DOHH2 (cell line): ENCODE measurements around the gene MAST2.
"Not testable (repeated sequence)": the region's sequence is repeated elsewhere in the genome, so short reads cannot be mapped to it uniquely, and the experiment has no call there.

Experiments used
- CTCF ChIP-seq: fragments of 200-600 bp; sonication (generic); IDR thresholded peaks from one replicate; pipeline ENCODE4 v1.5.1; 2014; ENCODE audit warnings: antibody characterized with exemption, mild to moderate bottlenecking, low read depth, low read length; ENCODE audit not compliant: poor library complexity, severe bottlenecking
- EZH2phosphoT487 ChIP-seq: fragments of 200-600 bp; sonication (generic); IDR thresholded peaks from 2 replicates; pipeline ENCODE4 v1.6.1; 2017; ENCODE audit warnings: borderline replicate concordance, mild to moderate bottlenecking, antibody characterized with exemption, low read length, moderate library complexity, mixed read lengths

DNA sequence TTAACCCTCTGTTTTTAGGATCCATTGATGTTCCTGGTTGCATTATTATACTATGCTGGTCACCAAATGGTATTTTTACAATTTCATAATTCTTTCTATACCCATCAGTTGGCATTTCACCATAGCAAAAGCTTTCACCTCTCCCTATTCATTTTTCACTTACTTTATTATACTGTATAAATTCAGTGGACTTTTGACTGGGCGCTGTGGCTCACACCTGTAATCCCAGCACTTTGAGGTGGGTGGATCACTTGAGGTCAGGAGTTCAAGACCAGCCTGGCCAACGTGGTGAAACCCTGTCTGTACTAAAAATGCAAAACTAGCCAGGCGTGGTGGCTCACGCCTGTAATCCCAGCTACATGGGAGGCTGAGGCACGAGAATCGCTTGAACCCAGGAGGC lies 128.8 kb downstream of the MAST2 start:
- TF ChIP-seq CTCF, EZH2phosphoT487: not testable (repeated sequence)
